ENCODE measurements around the gene RALGAPA2.

DNA sequence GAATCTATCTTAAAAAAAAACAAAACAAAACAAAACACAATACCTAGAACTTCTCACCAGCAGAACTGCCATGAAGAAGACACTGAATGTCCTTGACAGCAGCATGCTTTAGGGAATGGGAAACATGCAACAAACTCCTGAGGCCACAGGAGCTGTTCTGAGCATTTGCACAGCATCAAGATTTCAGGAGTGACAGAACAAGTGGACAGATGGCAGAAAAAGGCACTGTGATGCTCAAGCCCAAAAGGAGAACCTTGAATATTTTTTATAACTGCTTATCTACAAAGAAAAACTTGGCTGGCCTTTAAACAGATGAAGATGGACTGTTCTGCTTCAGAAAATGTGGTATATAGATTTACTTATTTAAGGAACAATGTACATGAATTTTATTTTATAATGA is 158.9 kb downstream of the RALGAPA2 start:
- TF ChIP-seq, protein P1, sequence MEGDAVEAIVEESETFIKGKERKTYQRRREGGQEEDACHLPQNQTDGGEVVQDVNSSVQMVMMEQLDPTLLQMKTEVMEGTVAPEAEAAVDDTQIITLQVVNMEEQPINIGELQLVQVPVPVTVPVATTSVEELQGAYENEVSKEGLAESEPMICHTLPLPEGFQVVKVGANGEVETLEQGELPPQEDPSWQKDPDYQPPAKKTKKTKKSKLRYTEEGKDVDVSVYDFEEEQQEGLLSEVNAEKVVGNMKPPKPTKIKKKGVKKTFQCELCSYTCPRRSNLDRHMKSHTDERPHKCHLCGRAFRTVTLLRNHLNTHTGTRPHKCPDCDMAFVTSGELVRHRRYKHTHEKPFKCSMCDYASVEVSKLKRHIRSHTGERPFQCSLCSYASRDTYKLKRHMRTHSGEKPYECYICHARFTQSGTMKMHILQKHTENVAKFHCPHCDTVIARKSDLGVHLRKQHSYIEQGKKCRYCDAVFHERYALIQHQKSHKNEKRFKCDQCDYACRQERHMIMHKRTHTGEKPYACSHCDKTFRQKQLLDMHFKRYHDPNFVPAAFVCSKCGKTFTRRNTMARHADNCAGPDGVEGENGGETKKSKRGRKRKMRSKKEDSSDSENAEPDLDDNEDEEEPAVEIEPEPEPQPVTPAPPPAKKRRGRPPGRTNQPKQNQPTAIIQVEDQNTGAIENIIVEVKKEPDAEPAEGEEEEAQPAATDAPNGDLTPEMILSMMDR (IDR thresholded peaks at IDR 0.05): no peak
- TF ChIP-seq POLR2A (IDR thresholded peaks at IDR 0.05; ENCODE audit: low read depth): no peak

Measured in esophagus muscularis mucosa (tissue), 3 donors.